Naive thymus-derived CD8-positive, alpha-beta T cell (primary cell): ENCODE results near the gene LAMTOR2. TPM values are rescaled to one million over a fixed set of nuclear protein-coding genes. Genes with fewer than 3 reads are reported as not detected.

ENCODE experiments used
- ATAC-seq, 2 donors: fragments of 150-1000 bp; cut with Tn5 transposase in 1 of 2; sonication (Bioruptor Pico), chemical (Tn5 transposase) in 1 of 2; 1 replicate in 1 of 2; 2 replicates in 1 of 2; pipeline ENCODE4 v1.10.0; 2021; ENCODE audit warnings: mild to moderate bottlenecking in 2 of 2, moderate library complexity in 2 of 2
- POLR2A ChIA-PET: fragments of 350-600 bp; sonication (Branson Sonifier 250); formaldehyde crosslinking; loops from one replicate; lab custom pipeline; 2021; ENCODE audit warnings: antibody characterized with exemption; lab: Charles Lee
- DNase-seq, 10 donors: peaks; one replicate each; pipeline versions ENCODE4 v3.0.0 to v3.0.0-alpha.2; 2020 to 2022
- H3K27ac Mint-ChIP-seq, 10 donors: one replicate each; pipeline ENCODE4 v1.8.0; 2020 to 2022; ENCODE audit warnings: mild to moderate bottlenecking in 10 of 10, mixed read lengths in 10 of 10, moderate library complexity in 4 of 10, inconsistent platforms in 1 of 10
- H3K27me3 Mint-ChIP-seq, 5 donors: one replicate each; pipeline ENCODE4 v1.8.0; 2021 to 2022; ENCODE audit warnings: mixed read lengths in 5 of 5
- H3K36me3 Mint-ChIP-seq, 3 donors: one replicate each; pipeline ENCODE4 v1.8.0; 2020 to 2022; ENCODE audit warnings: mixed read lengths in 3 of 3, mild to moderate bottlenecking in 2 of 3, inconsistent platforms in 1 of 3
- H3K4me1 Mint-ChIP-seq, 4 donors: one replicate each; pipeline ENCODE4 v1.8.0; 2021 to 2022; ENCODE audit warnings: mixed read lengths in 4 of 4
- H3K4me3 Mint-ChIP-seq, 10 donors: one replicate each; pipeline ENCODE4 v1.8.0; 2020 to 2022; ENCODE audit warnings: mild to moderate bottlenecking in 10 of 10, mixed read lengths in 10 of 10, moderate library complexity in 6 of 10, inconsistent platforms in 1 of 10
- H3K9me3 Mint-ChIP-seq, 9 donors: one replicate each; pipeline ENCODE4 v1.8.0; 2020 to 2022; ENCODE audit warnings: mixed read lengths in 9 of 9, mild to moderate bottlenecking in 3 of 9, inconsistent platforms in 1 of 9, moderate library complexity in 1 of 9
- polyA plus RNA-seq, 3 donors: library from polyadenylated mRNA; unstranded; fragments of 300-500 nt; fragmentation: Illumina TruSeq; gene quantifications; one replicate each; pipeline ENCODE4 v1.2.3, GENCODE V29; 2021
- total RNA-seq, 8 experiments: library from RNA in 2 of 8; stranded (reverse) in 2 of 8; gene quantifications; one replicate each; pipeline ENCODE4 v1.2.3 and lab custom pipeline; 2021 to 2026

Gene LAMTOR2
- total and polyA plus RNA-seq, 5 experiments from 2014 or later, result 22.6 to 102 (median 89.1) TPM

GRCh38 chr1:156080241-156080862 is 25.8 kb downstream of the LAMTOR2 start:
- Mint-ChIP-seq H3K9me3 (no peaks in the 10 kb centered on the region), H3K27me3 (peaks cover 7 to 18% (median 17%) of the 10 kb centered on the region in 5 donors), H3K27ac (no peak overlapping the region), H3K36me3 (no peaks in the 10 kb centered on the region), H3K4me1 (peaks cover 0 to 16% (median 7%) of the 10 kb centered on the region in 4 donors), H3K4me3 (peak overlapping the region in 2 of 10 donors; percentile 6 to 67)
- POLR2A ChIA-PET, result no interaction called here
- no peak for DNase-seq
- ATAC-seq, result no peak

DNA sequence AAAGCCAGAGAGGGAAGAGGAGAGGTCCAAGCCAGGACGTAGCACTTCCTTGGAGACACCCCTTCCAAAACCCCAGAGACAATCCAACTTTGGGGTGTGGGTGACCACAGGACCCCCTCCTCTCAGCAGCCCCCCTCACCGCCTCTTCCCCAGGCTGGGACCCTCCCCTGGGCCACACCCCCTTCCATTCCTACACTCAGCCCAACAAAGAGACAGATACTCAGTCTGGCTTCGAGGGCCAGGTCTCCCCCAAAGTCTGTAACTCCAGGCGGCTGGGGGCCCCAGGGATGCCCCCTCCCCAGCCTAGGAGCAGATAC is 26.2 kb downstream of the LAMTOR2 start:
- H3K9me3 Mint-ChIP-seq, result no peaks in the 10 kb centered on the region
- no peak for DNase-seq
- H3K36me3 Mint-ChIP-seq, result no peaks in the 10 kb centered on the region
- peak overlapping the region in 2 of 10 donors; percentile 46 to 77 for H3K27ac Mint-ChIP-seq
- peak overlapping the region in 9 of 10 donors; percentile 52 to 85 (median 69) for H3K4me3 Mint-ChIP-seq
- ATAC-seq, result no peak
- peaks cover 8 to 21% (median 19%) of the 10 kb centered on the region in 5 donors for H3K27me3 Mint-ChIP-seq
- POLR2A ChIA-PET, result no interaction called here
- peaks cover 0 to 15% (median 6%) of the 10 kb centered on the region in 4 donors for H3K4me1 Mint-ChIP-seq

GRCh38 chr1:156081180-156081916 is 26.8 kb downstream of the LAMTOR2 start:
- H3K9me3 Mint-ChIP-seq, result no peaks in the 10 kb centered on the region
- no peak for DNase-seq
- POLR2A ChIA-PET, result no interaction called here
- H3K27me3 Mint-ChIP-seq, result peaks cover 11 to 26% (median 23%) of the 10 kb centered on the region in 5 donors
- H3K27ac Mint-ChIP-seq, result peak overlapping the region in 2 of 10 donors; percentile 13 to 77
- peaks cover 0 to 15% (median 6%) of the 10 kb centered on the region in 4 donors for H3K4me1 Mint-ChIP-seq
- peak overlapping the region; percentile 71 to 93 (median 84) for H3K4me3 Mint-ChIP-seq
- ATAC-seq, result peak; percentile 26 to 35
- no peaks in the 10 kb centered on the region for H3K36me3 Mint-ChIP-seq

GRCh38 chr1:156081917-156082308 is 27.3 kb downstream of the LAMTOR2 start:
- H3K9me3 Mint-ChIP-seq, result no peaks in the 10 kb centered on the region
- H3K4me1 Mint-ChIP-seq, result peaks cover 0 to 15% (median 6%) of the 10 kb centered on the region in 4 donors
- POLR2A ChIA-PET, result interaction anchor here (0.5 to 1.2 kb wide), 2 partner anchors 21 to 97 kb away, joined by 3 to 4 read pairs; no protein-coding TSS in a partner anchor
- H3K27me3 Mint-ChIP-seq, result peaks cover 13 to 31% (median 25%) of the 10 kb centered on the region in 5 donors
- H3K36me3 Mint-ChIP-seq, result no peaks in the 10 kb centered on the region
- DNase-seq (no peak), ATAC-seq (no peak)
- H3K4me3 Mint-ChIP-seq, result peak overlapping the region; percentile 71 to 93 (median 86)
- peak overlapping the region in 1 of 10 donors; percentile 38 for H3K27ac Mint-ChIP-seq

- ATAC-seq (peak; percentile 89 to 91), DNase-seq (peak; percentile 42 to 71 (median 61))
- Mint-ChIP-seq H3K4me3 (peak within 1 kb of the TSS; percentile 80 to 93 (median 86)), H3K4me1 (peaks cover 0 to 15% (median 6%) of the 10 kb centered on the region in 4 donors), H3K36me3 (no peaks in the 10 kb centered on the region), H3K9me3 (no peaks in the 10 kb centered on the region), H3K27me3 (peaks cover 15 to 37% (median 29%) of the 10 kb centered on the region in 5 donors), H3K27ac (peak within 1 kb of the TSS in 4 of 10 donors; percentile 53 to 86 (median 78))
- POLR2A ChIA-PET, result interaction anchor here (0.5 to 1.2 kb wide), 4 partner anchors 16 to 200 kb away, joined by 3 to 5 read pairs (median 4); partner anchors contain the start of gene SMG5
These were observed 27.9 kb downstream of the LAMTOR2 start, which contains the start of gene MEX3A for GRCh38 chr1:156082309-156083091. Gene MEX3A, minus strand, starts transcription at chr1:156082465. Its CDS starts 467 bp downstream, at chr1:156081998.

- H3K4me3 Mint-ChIP-seq, result peak overlapping the region; percentile 68 to 91 (median 82)
- peaks cover 15 to 40% (median 27%) of the 10 kb centered on the region in 5 donors for H3K27me3 Mint-ChIP-seq
These were observed 29.5 kb downstream of the LAMTOR2 start for GRCh38 chr1:156083800-156084790.

GRCh38 chr1:156086256-156086662 is 31.7 kb downstream of the LAMTOR2 start:
- no peaks in the 10 kb centered on the region for H3K9me3 Mint-ChIP-seq
- POLR2A ChIA-PET, result no interaction called here
- H3K4me3 Mint-ChIP-seq, result peak overlapping the region in 1 of 10 donors; percentile 4
- ATAC-seq, result no peak
- DNase-seq, result no peak
- H3K36me3 Mint-ChIP-seq, result no peaks in the 10 kb centered on the region
- no peak overlapping the region for H3K27ac Mint-ChIP-seq
- peaks cover 6 to 20% (median 10%) of the 10 kb centered on the region in 4 donors for H3K4me1 Mint-ChIP-seq
- peaks cover 18 to 60% (median 32%) of the 10 kb centered on the region in 5 donors for H3K27me3 Mint-ChIP-seq

More at GRCh38 chr1:156083800-156084790, 29.5 kb downstream of the LAMTOR2 start:
- DNase-seq (no peak), ATAC-seq (no peak)
- Mint-ChIP-seq H3K36me3 (no peaks in the 10 kb centered on the region), H3K4me1 (peaks cover 0 to 15% (median 6%) of the 10 kb centered on the region in 4 donors), H3K27ac (no peak overlapping the region), H3K9me3 (no peaks in the 10 kb centered on the region)
- POLR2A ChIA-PET, result interaction anchor here (0.7 to 1.2 kb wide), 3 partner anchors 14 to 199 kb away, joined by 3 to 5 read pairs (median 4); partner anchors contain the start of gene SMG5

DNA sequence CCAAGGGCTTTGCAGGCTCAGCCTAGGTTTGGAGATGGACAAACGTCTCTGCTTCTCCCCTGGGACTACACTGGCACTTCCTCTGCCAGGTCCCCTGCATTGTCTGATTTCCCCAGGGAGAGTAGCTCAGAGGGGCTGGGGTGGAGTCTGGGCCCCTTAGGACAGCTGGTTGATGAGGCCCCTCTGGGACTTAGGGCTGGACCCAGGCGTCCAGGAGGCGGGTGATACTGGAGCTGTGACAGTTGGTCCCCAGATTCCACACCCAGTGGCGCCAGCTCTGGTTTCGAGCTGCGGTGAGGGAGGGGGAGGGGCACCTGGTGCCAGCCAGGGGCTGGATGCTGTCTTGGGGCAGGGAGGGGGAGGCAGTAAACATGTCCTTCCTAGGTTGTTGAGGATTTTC is 35.1 kb downstream of the LAMTOR2 start:
- POLR2A ChIA-PET, result interaction anchor here (0.6 to 3.2 kb wide), 3 partner anchors 37 to 59 kb away, joined by 4 to 23 read pairs (median 6); no protein-coding TSS in a partner anchor
- H3K4me3 Mint-ChIP-seq, result peak overlapping the region in 1 of 10 donors; percentile 1
- no peak overlapping the region for H3K27ac Mint-ChIP-seq
- no peaks in the 10 kb centered on the region for H3K36me3 Mint-ChIP-seq
- DNase-seq (no peak), ATAC-seq (no peak)
- no peaks in the 10 kb centered on the region for H3K9me3 Mint-ChIP-seq
- H3K4me1 Mint-ChIP-seq, result peaks cover 4 to 7% (median 6%) of the 10 kb centered on the region in 4 donors
- H3K27me3 Mint-ChIP-seq, result peaks cover 12 to 58% (median 28%) of the 10 kb centered on the region in 5 donors

GRCh38 chr1:156090138-156090839 is 35.7 kb downstream of the LAMTOR2 start:
- peak; percentile 44 to 54 for ATAC-seq
- no peaks in the 10 kb centered on the region for H3K9me3 Mint-ChIP-seq
- peaks cover 4 to 9% (median 7%) of the 10 kb centered on the region in 4 donors for H3K4me1 Mint-ChIP-seq
- DNase-seq, result no peak
- H3K36me3 Mint-ChIP-seq, result no peaks in the 10 kb centered on the region
- H3K4me3 Mint-ChIP-seq, result no peak overlapping the region
- H3K27ac Mint-ChIP-seq, result peak overlapping the region in 3 of 10 donors; percentile 26 to 86 (median 75)
- POLR2A ChIA-PET, result interaction anchor here (0.6 to 3.2 kb wide), 2 partner anchors 39 to 58 kb away, joined by 4 to 23 read pairs; no protein-coding TSS in a partner anchor
- peaks cover 11 to 53% (median 24%) of the 10 kb centered on the region in 5 donors for H3K27me3 Mint-ChIP-seq

GRCh38 chr1:156090840-156091188 is 36.2 kb downstream of the LAMTOR2 start:
- ATAC-seq, result peak; percentile 98 to 99
- no peaks in the 10 kb centered on the region for H3K9me3 Mint-ChIP-seq
- no peak overlapping the region for H3K4me3 Mint-ChIP-seq

More at GRCh38 chr1:156090840-156091188, 36.2 kb downstream of the LAMTOR2 start:
- DNase-seq, result peak; percentile 78 to 92 (median 84)
- peak overlapping the region in 5 of 10 donors; percentile 26 to 86 (median 66) for H3K27ac Mint-ChIP-seq
- no peaks in the 10 kb centered on the region for H3K36me3 Mint-ChIP-seq
- POLR2A ChIA-PET, result interaction anchor here (3.2 kb wide), 1 partner anchor 38 kb away, joined by 23 read pairs; no protein-coding TSS in a partner anchor
- peaks cover 4 to 12% (median 10%) of the 10 kb centered on the region in 4 donors for H3K4me1 Mint-ChIP-seq
- H3K27me3 Mint-ChIP-seq, result peaks cover 9 to 48% (median 21%) of the 10 kb centered on the region in 5 donors
